Stimulated activated CD4-positive, alpha-beta T cell treated with anti-CD3 and anti-CD28 coated beads, Interleukin-4, amount 100 ng/mL, for 24 hours (primary cell): ENCODE data around the gene TRPV5.

Source experiments
- DNase-seq: peaks from one replicate; pipeline ENCODE4 v3.0.0-alpha.2; 2020

TRPV5 gene

DNA sequence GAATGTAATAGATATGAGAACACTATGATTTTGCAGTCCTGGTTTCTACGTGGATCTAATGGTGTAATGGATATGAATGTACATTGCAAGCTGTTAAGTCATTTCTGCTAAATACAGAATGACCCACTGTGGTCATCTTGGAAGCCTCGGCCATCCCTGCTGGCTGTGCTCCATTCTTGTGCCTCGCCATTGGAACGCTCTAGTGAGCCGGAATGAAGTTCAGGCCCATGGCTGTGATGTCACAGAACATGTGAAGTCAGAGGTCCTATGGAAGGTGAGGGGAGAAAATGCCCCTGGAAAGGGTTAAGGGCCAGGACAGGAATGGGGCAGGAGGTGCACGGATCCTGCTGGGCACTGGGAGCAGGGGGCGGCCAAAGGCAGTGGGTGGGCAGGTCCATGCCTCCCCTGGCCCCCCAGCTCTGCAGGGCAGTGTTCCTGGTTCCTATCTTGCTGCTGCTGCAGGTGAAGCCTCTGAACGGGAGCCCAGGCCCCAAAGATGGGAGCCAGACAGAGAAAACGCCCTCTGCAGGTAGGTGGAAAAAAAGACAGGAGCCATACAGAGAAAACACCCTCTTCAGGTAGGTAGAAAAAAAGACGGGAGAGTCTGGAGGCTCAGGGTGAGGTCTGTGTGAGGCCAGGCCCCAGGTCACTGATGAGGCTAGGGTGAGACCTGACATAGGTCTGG, 5.8 kb upstream of the TRPV5 start, which contains the start of gene LLCFC1:
TSS of gene LLCFC1 (plus strand) at position 259 of the 685 bp plus-strand sequence. CDS start at position 397, 138 bp downstream.
- no peak for DNase-seq

DNA sequence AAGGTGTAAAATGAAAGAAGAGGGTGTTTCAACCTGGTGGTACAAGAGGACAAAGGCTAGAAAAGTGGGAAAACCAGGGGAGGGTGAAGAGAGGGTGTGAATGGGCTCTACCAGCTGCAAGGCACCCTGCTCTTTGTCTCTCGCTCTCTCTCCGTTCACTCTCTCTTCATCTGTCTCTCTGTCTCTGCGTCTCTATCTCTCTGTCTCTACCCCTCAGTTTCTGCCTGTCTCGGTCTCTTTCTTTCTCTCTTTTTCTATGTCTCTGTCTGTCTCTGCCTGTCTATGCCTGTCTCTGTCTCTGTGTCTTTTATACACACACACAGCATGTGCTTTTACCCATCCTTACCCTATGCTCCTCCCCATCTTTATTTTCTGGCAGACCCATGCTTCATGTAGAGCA, 5.1 kb upstream of the TRPV5 start:
- DNase-seq = no peak

DNA sequence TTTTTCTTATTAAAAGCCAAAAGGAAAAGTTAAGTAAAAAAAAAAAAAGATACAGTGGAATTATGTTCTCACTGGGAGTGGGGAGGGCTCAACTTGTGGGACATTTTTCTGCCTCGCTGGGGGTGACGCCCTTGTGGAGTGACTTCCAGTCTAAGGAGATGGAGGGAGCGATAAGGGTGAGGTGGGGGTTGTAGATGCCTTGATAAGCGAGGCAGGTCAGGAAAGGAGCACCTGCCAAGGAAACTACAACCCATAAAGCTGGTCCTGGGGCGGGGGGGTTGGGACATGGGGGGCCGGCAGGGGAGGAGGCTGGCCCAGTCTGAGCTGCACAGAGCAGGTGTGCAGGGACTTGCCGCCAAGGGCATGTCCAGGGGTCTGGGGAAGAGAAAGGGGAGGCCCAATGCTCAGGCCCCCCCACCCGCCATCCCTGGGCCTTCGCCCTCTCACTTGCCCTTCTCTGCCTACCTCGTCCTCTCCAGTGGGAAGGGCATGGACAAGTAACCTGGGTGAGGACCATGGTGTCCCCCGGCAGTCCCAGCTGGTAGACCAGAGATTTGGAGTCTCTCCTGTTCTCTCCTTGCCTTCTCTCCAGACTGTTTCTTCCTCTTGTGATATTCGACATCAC, 2.5 kb upstream of the TRPV5 start:
- DNase-seq = no peak

DNA sequence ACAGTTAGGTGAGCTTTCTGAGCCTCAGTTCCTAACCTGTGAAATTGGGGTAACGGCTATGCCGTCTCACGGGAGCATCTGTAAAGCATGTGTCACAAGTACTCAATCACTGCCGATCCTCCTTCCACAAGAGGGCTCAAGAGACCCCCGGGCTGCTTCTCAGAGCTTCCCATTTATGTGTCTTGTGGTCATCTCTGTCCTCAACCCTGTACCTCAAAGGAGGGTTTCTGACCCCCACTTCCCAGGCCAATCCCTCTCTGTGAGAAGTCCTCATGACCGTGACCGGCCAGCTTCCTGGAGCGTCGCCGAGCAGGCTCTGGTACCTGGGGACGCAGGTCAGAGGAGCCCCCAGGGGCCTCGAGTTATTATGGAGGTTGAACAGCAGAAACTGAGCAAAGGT, 510 bp upstream of the TRPV5 start:
- no peak for DNase-seq

DNA sequence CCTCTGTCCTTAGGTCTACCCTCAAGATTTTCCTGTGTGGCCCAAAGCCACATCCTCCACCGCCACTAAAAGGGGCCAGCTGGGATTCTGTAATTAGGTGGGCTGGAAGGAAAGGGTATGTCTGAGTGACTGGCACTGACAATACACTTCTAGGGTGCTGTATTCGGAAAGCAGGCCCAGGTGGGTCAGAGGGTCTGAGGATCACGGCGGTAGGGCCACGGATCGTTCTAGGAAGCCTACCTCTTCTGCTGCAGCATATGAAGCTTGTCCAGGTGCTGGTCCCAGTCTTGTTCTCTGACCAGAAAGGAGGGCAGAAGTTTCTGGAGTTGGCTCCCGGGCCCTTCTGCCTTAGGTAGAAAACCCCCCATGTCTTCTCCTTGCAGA, 462 bp downstream of the TRPV5 start:
- DNase-seq = no peak

DNA sequence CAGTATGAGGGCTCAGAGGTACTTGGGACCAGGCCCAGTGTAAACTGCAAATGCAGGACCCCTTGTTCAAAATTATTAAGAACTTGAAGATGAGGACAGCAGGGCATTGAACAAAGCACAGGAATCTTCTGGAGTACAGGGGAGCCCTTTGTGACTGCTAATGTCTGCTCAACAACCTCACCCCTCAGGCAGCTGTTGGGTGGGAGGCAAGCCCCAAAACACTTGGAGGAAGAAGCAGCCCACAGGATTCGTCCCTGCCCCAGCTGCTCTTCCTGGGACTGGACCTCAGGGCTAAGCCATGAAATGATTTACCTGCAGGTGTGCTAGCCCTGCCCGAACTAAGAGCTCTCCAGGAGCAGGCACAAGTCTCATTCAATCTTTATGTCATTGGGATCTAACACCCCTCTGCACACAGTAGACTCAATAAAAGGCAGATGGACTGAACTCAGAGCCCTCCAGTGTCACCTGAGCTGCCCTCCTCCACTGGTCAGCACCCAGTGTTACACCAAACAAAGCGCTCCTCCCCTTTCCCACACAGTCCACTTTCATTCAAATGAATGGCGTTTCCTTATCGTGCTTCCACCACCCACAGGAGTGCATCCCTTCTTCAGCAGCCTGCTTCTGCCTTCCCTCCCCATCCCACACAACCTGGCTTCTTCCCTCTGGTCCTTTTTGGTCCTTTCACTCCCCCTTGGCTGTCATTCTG, 1.0 kb downstream of the TRPV5 start:
- DNase-seq = no peak

DNA sequence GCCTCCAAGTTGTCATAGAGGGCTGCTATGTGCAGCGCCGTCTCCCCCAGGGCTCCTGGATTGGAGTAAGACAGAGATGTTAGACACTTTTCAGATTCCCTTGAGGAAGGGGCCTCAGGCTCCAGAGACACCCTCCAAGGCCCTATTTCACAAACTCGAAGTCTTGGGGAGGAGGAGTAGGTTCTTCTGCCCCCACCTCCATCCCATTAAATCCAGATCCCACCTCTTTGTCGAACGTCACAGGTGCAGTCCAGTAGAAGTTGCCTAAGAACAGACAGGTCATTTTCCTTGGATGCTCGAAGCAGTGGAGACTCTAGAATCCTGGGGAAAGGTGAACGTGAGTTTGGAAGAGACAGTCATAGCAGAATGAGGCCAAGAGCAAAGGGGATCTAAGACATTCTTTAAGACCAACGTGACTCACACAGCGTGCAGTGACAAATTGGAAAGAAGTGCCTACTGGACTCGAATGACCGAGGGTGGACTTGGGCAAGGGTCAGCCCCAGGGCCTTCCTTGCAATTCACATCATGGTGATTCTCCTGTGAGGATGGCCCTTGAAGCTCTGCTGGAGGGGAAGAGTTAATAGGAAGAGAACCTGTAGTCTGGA, 3.3 kb downstream of the TRPV5 start:
- DNase-seq = no peak

DNA sequence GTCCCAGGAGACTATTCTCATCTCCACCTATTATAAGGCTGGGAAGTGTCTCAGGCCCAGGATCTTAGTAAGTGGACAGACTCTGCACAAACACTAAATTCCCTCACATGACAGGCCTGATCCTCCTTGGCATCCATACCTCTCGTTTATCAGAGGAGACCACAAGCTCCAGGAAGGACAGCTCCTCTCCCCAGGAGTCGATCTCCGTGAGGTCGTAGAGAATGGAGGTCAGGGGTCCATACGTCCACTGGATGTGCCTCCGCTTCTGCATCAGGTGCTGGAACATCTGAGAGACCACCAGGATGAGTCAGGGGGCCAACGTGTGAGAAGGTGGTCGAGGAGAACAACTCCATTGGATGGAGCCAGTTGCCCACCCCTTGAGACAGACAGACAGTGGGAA, 5.6 kb downstream of the TRPV5 start:
- DNase-seq = no peak

DNA sequence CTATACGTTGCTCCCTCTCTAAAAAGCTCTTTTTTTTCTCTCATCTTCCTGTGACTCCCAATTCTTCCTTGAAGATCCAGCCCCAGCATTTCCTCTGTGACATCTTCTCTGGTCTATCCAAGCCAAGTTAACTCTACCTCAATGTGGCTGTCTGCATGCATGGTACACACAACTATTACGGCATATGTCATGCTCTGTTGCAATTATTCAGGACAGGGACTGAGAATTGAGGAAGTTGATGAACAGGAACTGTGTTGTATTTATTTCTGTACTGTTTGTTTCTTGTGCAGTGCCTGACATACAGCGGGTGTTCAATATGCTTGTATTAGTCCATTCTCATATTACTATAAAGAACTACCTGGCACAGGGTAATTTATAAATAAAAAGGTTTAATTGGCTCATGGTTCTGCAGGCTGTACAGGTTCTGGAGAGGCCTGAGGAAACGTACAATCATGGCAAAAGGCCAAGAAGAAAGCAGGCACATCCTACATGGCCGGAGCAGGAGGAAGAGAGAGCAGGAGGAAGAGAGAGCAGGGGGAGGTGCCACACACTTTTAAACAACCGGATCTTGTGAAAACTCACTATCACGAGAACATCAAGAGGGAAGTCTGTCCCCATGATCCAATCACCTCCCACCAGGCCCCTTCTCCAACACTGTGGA, 6.3 kb downstream of the TRPV5 start:
- no peak for DNase-seq

DNA sequence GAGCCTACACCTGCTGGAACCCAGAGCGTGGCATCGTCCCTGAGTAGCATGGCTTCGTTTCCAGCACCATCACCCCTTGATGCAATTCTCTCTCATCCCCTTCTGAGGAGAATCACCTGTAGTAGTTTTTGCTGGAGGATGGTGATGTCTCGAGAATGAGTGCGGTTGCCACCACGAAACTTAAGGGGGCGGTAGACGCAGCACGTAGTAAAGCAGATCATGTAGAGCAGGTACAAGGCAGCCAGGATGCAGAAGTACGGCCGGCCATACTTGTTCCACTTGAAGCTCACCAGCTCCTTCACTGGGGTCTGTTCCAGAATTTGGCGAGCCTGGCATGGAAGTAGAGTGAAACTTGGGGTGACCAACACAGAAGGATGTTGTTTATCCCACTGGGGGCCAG, 8.1 kb downstream of the TRPV5 start:
- DNase-seq = no peak

DNA sequence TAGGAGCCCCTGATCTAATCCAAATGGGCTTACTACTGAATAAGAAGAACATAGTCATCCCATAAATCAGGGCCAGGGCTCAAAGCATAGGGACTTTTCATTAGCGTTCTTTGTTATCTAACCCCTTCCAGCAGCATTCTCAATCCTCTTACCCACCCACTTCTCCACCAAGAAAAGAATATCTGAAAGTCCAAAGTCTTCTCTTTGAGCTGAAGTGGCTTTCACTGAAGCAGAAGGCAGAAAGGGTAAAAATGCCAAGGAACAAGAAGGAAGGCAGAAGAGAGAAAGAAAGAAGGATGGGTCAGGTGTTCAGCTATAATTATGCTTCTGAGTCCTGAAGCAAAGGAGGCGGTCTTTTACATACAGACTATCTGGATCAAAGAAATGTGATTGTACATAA, 10.2 kb downstream of the TRPV5 start:
- DNase-seq = no peak

DNA sequence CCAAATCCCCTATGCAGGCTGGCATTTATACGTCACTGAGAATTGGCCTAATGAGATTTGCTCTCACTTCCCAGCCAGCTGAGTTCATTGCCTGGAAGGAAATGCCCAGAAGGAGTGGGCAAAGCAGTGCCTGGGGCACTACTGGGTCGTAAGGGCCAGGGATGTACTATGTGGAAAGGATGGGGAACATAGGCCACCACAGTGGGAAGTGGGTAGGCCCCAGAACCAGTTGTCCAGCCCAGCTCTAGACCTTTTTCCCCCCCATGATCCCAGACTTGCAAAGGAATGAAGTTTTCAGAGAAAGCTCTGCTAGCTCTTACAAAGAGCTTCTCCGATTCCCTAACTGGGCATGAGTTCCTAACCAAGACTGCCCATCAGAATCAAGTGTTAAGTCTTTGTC, 13.9 kb downstream of the TRPV5 start:
- no peak for DNase-seq

DNA sequence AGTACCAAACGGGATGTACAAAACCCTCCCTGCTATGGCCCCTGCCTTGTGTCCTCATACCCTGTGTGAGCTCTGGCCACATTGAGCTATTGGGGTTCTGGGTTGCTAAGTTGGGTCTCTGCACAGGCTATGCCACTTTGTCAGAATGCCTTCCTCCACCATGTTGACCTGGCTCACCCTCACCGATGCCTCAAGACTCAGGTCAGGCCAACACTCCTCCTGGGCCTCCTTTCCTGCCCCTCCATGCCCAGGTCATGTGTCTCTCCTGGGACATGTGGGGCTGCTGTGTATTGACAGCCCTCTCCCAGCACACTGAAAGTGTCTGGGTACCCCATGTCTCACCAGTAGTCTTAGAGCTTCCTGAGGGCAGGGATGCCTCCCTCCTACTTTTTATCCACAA, 14.6 kb downstream of the TRPV5 start:
- no peak for DNase-seq

DNA sequence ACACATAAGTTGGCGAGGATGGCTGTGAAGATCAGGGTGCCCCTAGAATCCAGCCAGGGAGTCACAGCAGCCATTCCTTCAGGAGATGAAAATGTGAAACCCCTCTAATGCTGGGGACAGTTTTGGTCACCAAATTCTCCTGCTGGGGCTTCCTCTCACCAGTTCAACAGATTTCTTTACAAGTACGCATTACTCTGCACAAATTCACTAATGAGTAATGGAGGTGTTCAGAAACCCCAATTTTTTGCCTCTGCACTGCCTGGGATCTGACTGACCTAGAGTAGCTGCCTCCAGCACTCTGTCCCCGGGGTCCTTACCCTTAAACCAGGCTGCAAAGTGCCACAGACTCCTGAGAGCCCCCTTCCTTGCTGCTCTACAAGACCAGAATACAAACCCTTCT, 16.1 kb downstream of the TRPV5 start:
- DNase-seq = no peak

DNA sequence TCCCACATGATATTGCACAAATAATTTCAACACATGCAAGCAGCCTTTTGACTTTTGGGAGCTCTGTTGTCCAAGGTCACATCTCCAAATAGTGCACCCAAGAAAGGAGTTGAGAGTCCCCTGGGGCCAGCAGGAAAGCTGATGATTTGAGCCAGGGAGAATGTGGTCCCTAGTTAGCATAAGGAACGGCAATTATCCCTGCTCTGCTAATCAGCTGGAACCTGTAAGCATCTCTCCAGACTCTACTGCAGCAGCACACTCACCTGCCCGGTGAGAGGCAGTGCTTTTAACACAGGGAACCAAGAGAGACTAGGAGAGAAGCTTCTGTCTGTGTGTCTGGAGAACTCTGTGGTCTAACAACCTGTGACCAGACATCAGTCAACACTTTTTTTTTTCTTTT, 17.0 kb downstream of the TRPV5 start:
- DNase-seq = no peak

DNA sequence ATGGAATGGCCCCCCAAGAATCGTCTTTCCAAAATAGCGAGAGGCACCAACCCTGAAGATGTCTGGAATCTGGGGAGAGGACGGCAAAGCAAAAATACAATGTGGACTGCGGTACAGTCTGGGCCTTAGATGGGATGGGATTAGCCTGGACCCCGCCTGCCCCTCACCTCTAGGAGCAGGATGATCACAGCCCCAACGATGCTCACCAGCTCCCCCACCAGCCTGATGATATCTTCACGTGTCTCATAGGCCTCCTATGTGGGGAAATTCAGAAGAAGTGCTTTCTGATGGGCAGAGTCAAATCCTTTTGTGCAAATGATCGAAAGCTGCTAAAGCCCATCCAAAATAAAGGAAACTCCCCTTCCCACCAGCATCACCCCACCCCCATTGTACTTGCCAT, 18.2 kb downstream of the TRPV5 start:
- no peak for DNase-seq

DNA sequence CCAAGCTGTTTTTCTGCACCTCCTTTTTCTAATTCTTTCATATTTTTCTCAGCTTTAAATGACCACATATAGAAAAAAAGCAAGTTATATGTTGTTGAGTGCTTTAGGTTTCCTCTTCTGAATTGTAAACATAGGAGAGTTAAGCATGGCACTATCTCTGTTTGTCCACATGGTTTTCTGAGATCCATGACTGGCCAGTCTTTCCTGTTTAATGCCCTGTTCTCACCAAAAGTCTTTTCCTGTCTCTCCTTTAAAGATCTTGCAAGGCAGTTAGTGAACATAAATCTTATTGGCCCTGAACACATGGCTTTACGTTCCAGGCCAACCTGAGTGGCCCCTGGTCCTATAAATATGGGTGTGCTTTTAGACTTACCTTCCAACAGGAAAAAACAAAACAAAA, 19.4 kb downstream of the TRPV5 start:
- no peak for DNase-seq

DNA sequence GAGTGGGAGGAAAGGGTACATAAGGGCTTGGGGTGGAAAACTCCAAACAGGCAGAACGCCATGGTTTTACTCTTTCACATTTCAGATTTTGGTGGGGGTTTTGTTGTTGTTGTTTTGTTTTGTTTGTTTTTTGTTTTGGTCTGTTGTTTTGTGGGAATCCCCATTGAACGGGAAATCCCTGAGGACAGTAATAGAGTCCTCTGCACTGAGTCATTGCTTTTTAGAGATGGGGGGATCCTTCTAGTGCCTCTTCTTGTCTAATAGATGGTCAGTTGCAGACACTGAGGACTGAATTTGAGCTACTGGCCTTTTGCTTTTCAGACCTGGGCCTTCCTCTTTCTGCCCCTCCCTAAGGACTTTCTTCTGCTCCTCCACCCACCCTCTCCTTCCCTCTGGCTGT, 20.0 kb downstream of the TRPV5 start:
- DNase-seq = no peak

DNA sequence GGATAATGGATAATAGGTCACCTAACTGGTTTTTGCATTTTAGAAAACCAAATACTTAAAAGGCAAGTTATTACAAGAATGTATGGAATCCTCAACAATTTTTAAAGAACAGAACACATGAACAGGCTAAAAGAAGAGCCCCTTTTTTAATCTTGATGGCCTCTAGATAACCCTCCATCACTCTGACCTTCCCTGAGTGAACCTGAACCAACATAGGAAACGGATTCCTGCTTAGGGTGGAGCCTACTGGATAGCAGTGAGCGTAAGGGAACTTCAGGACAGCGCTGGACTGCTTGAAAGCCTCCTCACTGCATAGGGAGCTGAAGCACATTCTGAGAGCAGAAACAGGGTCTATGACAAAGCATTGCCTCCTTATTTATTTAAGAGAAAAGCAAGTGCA, 20.5 kb downstream of the TRPV5 start:
- no peak for DNase-seq

DNA sequence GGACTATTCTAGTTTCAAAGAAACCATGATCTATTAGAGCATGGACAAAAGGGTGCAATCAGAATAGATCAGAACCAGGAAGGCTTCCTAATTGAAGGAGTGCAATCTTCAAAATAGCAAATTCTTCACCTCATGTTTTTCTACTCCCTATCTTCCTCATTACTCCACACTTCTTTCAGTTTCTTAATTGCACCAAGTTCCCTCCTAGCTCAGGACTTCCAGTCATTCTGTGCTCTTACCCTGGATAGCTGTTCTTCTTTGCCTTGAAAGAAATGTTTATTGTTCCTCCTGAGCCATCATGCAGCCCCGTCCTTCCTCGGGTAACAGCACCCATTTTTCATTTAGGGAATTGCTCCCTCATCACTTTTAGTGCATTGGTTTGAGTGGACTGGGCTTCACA, 23.1 kb downstream of the TRPV5 start:
- no peak for DNase-seq

DNA sequence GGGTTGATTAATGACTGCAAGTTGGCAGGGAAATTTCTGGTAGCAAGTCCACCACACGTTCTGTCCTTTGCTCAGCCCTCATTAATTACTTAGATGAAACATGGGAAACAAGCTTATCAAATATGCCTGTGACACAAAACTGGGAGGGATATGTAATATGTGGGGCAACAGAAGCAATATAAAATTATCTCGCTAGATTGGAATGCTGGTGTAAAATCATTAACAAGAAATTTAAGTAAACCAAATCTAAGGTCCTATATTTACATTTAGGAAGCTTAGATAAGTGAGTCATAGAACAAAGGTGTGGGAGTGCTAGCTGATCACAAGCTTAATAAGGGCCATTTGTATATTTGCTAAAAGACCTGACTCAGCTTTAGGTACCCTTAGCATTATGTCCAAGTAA, 23.5 kb downstream of the TRPV5 start:
- DNase-seq = no peak

DNA sequence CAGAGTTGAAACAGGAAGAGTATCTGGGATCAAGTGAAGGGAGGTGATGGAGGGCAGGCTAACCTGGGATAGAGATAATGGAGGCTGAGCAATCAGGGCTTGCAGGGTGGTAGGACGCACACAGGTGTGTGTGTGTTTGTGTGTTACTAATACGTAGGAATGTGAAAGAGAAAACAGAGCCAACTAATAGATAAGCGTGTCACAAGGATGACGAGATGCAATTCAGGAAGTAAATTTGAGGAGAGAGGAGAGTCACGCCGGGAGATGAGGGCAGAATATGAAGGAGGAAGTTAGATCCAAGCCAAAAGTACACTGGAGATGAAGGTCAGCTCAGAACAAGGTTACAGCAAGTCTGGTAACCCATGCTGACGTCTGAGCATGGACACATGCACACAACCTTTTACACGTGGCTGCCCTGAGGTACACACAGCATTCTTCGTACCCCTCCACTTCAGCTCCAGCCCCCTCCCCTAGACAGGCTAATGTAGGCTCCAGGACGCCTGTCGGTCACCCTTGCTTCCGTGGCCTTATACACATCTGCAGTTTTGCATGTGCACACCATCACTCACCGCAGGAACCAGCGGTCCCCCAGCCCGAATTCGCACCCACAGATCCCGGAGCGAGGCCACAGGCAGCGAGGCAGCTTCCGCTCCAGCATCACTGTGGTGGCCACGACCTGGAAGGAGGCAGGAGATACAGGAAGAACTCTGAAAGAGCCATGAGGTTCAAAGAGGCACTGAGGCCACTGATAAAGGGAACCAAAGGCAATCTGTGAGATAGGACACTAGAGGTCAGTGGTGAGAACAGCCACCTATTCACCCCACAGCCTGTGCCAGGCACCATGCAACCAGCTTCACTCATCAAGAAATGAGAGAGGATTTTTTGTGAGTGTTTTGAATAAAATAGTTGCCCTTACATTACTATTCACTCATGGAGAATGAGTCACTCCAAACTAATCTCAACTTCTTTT, 24.3 kb downstream of the TRPV5 start:
- no peak for DNase-seq
